ENCODE data around the gene SETD6.

The SETD6 gene

DNA sequence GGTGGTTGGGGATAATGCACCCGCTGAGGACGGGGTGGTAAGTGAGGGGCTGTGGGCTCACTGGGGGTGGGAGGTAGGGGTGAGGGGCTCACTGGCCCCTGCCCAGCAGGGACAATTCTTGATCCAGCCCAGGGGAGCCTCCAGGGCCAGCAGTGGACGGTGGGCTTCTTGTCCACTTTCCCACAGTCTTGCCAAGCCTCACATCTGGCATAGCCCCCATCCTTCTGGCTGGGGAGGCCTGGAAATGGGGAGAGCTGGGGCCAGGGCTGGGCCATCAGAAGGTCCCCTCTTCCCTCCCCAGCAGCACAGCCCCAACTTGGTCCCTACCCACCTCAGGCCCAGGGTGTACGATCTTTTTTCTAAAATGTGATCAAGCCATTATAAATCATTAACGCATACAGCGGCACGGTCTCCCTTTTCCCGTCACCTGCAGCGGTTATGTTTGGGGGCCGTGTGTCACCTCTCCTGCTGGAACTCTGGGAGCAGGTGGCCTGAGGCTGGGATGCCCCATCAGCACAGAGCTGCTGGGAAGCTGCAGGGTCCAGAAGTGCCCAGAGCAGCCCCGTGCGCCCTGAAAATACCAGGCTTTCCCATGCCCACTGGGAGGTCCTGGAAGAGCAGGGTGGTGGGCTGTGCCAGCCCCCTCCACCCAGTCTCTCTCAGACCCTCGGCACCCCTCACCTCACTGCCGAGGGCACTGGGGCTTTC, 7.2 kb upstream of the SETD6 start:
- DNase-seq (ENCODE audit: low read depth in 2 of 2), result no peak

DNA sequence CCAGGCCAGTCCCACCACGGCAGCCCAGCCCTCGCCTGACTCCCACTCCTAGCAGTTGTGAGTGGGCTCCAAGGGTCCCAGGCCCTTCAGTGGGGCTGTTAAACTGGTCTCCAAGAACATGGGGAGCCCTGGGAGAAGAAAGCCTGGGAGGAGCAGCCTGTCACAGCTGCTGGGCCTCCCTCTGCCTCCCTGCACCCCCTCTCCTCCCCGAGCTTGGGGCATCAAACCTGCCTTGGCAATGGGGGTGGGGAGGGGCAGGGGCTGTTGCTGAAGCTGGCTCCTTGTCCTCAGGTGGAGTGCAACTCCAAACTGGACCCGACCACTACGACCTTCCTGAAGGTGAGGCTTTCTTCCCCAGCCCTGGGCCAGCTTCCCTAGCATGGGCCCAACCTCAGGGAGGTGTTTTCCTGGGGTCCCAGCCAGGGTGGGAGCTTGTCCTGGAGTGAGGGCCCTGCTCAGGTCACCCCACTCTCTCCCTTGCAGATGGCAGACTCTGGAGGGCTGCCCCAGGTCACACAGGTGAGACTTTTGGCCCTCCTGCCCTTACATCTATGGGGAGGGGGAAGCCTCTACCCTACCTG, 6.6 kb upstream of the SETD6 start:
- DNase-seq (ENCODE audit: low read depth in 2 of 2), result no peak

GRCh38 chr16:58509256-58510096, 5.8 kb upstream of the SETD6 start:
- no peak for DNase-seq (ENCODE audit: low read depth in 2 of 2)

- DNase-seq (ENCODE audit: low read depth in 2 of 2), result no peak
Observed at GRCh38 chr16:58510097-58510775, 5.1 kb upstream of the SETD6 start.

- DNase-seq (ENCODE audit: low read depth in 2 of 2), result no peak
Observed at GRCh38 chr16:58510776-58511628, 4.3 kb upstream of the SETD6 start.

DNA sequence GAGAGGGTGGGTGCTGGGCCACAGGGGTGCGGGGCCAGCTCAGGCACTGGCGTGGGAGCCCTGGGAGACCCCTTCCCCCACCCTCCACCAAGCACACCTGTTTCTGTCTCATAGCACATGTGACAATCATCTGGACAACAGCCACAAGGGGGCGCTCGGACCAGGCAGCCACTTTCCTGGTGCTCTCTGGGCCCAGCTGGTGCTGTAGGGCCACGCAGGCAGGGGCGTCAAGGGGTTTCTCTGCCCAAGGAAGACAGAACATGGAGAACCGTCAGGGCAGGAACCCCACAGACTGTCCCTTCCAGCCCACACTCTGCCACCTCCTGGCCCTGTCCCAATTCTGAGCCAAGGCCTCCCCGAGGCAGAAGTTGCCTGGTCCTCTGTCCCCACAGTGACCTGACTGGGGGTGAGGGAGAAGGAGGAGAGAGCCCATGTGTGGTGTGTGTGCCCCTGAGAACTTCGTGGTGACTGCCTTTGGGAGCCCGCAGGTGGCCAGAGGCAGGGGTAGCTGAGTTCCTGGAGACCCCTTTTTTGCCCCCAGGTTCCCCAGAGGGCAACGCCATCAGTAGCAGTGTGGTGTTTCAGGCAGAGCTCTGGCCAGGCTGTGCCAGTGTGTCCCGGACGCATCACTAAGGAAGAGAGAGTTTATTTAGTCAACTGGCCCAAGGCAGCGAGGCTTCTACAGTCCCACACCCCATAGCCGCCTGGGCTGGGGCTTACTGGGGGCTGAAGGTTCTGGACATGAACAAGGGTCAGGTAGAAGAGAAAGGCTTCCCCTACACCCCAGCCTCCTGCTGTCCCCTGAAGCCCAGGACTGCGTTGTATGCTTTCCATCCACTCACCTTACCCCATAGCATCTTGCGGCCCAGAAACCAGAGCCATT, 3.1 kb upstream of the SETD6 start:
- DNase-seq (ENCODE audit: low read depth in 2 of 2), result peak; percentile 65 to 67

DNA sequence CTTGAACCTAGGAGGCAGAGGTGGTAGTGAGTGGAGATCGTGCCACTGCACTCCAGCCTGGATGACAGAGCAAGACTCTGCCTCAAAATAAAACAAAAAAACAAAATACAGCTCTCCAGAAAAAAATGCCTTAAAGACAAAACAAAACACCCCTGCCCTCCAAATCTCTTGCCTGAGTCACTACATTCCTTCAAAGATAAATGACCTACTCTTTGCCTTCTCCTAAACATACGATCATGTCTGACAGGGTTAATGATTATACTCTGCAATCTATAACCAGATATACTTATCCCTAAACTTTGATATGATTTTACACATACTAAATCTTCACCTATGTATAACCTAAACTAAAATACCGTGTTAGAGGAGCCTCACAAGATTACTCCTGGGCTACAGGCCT, 1.4 kb upstream of the SETD6 start:
- DNase-seq (ENCODE audit: low read depth in 2 of 2), result no peak

GRCh38 chr16:58515871-58516767, 802 bp downstream of the SETD6 start:
- DNase-seq (ENCODE audit: low read depth in 2 of 2), result no peak

GRCh38 chr16:58516768-58517107, 1.4 kb downstream of the SETD6 start:
- DNase-seq (ENCODE audit: low read depth in 2 of 2), result no peak

GRCh38 chr16:58518083-58518979, 3.0 kb downstream of the SETD6 start:
- DNase-seq (ENCODE audit: low read depth in 2 of 2), result no peak

- DNase-seq (ENCODE audit: low read depth in 2 of 2), result no peak
Observed at GRCh38 chr16:58518980-58519368, 3.7 kb downstream of the SETD6 start.

DNA sequence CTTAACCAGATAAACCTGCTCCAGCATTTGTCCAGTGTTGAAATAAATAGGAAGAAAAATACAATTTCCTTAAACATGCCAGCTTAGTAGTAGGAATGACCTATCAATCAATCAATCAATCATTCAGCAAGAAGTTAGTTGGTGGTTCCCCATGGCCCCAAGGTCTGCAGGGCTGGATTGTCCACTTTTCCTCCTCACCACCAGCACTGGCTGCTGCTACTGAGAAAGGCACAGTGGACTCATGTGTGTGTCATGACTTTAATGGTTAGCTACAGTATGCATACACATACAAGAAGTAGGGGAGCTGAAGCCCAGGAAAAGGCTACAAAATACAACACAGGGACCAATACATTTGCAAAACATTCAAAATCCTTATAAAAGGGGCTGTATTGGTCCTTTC, 4.4 kb downstream of the SETD6 start:
- no peak for DNase-seq (ENCODE audit: low read depth in 2 of 2)

GRCh38 chr16:58530179-58530578, 14.9 kb downstream of the SETD6 start:
- DNase-seq (ENCODE audit: low read depth in 2 of 2), result no peak

DNA sequence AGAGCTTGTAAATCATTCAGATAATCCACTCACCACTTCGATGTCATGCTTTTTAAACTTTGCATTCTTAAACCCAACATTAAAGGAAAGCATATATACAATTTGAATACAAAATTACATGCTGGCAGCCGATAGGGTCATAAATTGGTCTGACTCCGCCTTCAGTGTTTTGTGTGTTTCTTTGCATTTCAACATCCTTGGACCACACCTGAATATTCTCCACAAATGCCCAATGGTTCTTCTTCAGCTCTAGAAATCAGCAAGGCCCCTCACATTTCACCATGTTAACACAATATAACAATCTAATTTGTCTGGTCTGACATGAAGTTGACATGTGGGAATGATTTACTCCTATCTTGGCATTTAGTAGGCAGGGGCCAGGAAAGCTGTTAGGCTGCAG, 17.1 kb downstream of the SETD6 start:
- DNase-seq (ENCODE audit: low read depth in 2 of 2), result no peak

GRCh38 chr16:58533751-58534470, 18.6 kb downstream of the SETD6 start:
- DNase-seq (ENCODE audit: low read depth in 2 of 2), result no peak

GRCh38 chr16:58535100-58535499, 19.8 kb downstream of the SETD6 start:
- no peak for DNase-seq (ENCODE audit: low read depth in 2 of 2)

DNA sequence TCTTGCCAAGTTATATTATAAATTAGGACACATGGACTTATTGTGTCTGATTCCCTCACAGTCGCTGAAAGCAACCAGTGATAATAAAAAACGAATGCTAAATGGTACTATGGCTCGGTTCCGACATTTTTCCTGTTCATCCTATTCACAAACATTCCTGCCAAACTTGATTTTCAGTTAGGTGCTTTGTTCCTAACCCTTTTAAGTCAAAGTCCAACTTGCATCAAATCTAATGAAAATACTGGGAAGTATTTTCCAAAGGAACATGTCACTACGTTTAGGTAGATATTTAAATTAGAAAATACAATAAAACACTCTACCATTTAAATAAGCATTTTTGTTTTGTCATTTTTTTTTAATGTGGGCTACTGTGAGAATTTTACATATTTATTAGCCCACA, 21.0 kb downstream of the SETD6 start:
- DNase-seq (ENCODE audit: low read depth in 2 of 2), result no peak
